ENCODE results near the gene FAM3C.

DNA sequence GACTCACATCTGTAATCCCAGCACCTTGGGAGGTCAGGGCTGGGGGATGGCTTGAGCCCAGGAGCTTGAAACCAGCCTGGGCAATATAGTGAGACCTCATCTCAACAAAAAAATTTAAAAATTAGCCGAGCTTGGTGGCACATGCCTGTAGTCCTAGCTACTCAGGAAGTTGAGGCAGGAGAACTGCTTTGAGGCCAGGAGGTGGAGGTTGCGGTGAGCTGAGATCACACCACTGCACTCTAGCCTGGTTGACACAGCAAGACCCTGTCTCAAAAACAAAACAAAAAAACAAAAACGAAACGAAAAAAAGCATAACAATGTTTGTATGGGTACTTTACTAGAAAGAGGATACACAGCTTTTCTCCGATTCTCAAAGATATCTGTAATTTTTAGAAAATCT, 35.5 kb downstream of the FAM3C start:
- TF ChIP-seq, protein P1, sequence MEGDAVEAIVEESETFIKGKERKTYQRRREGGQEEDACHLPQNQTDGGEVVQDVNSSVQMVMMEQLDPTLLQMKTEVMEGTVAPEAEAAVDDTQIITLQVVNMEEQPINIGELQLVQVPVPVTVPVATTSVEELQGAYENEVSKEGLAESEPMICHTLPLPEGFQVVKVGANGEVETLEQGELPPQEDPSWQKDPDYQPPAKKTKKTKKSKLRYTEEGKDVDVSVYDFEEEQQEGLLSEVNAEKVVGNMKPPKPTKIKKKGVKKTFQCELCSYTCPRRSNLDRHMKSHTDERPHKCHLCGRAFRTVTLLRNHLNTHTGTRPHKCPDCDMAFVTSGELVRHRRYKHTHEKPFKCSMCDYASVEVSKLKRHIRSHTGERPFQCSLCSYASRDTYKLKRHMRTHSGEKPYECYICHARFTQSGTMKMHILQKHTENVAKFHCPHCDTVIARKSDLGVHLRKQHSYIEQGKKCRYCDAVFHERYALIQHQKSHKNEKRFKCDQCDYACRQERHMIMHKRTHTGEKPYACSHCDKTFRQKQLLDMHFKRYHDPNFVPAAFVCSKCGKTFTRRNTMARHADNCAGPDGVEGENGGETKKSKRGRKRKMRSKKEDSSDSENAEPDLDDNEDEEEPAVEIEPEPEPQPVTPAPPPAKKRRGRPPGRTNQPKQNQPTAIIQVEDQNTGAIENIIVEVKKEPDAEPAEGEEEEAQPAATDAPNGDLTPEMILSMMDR (IDR thresholded peaks at IDR 0.05), result no peak
- TF ChIP-seq POLR2A (IDR thresholded peaks at IDR 0.05) (no peak), EP300 (IDR thresholded peaks at IDR 0.05) (no peak)
